SIG-M5 treated with dmso at 0.1 percent for 504 hours (cell line): ENCODE measurements around the gene OR2T6.
"Not testable (repeated sequence)": the region's sequence is repeated elsewhere in the genome, so short reads cannot be mapped to it uniquely, and the experiment has no call there.

Source experiments
- DNase-seq: peaks from one replicate; lab custom pipeline; 2025; ENCODE audit not compliant: unreplicated experiment; lab: John Stamatoyannopoulos, UW

The OR2T6 gene

GRCh38 chr1:248432201-248432600 lies 56.7 kb downstream of the OR2T6 start:
- not testable (repeated sequence) for DNase-seq

GRCh38 chr1:248433811-248434415 lies 58.4 kb downstream of the OR2T6 start:
- not testable (repeated sequence) for DNase-seq

GRCh38 chr1:248434913-248435312 lies 59.4 kb downstream of the OR2T6 start:
- not testable (repeated sequence) for DNase-seq

- not testable (repeated sequence) for DNase-seq
Observed at GRCh38 chr1:248436303-248436702, 60.8 kb downstream of the OR2T6 start.

GRCh38 chr1:248438668-248439067 lies 63.1 kb downstream of the OR2T6 start:
- not testable (repeated sequence) for DNase-seq

GRCh38 chr1:248439283-248439682 lies 63.7 kb downstream of the OR2T6 start:
- not testable (repeated sequence) for DNase-seq
